ENCODE measurements around the gene NEK11. TPM values are rescaled to one million over a fixed set of nuclear protein-coding genes. Genes with fewer than 3 reads are reported as not detected.
"Not testable (repeated sequence)": the region's sequence is repeated elsewhere in the genome, so short reads cannot be mapped to it uniquely, and the experiment has no call there.

The NEK11 gene
- polyA plus RNA-seq, 4 donors: 19.0 to 24.5 (median 20.4) TPM

GRCh38 chr3:131353016-131353877, 326.6 kb downstream of the NEK11 start:
- no peak for DNase-seq (ENCODE audit: low read depth in 4 of 4, low spot score in 2 of 4)

GRCh38 chr3:131353986-131354385, 327.3 kb downstream of the NEK11 start:
- no peak for DNase-seq (ENCODE audit: low read depth in 4 of 4, low spot score in 2 of 4)

- no peak for DNase-seq (ENCODE audit: low read depth in 4 of 4, low spot score in 2 of 4)
Measured at GRCh38 chr3:131356006-131356595, 329.4 kb downstream of the NEK11 start.

GRCh38 chr3:131357275-131357674, 330.6 kb downstream of the NEK11 start:
- DNase-seq (ENCODE audit: low read depth in 4 of 4, low spot score in 2 of 4): no peak

- no peak for DNase-seq (ENCODE audit: low read depth in 4 of 4, low spot score in 2 of 4)
Measured at GRCh38 chr3:131360191-131360755, 333.6 kb downstream of the NEK11 start.

GRCh38 chr3:131361066-131361463, 334.4 kb downstream of the NEK11 start:
- DNase-seq (ENCODE audit: low read depth in 4 of 4, low spot score in 2 of 4): not testable (repeated sequence)

GRCh38 chr3:131361464-131362421, 335.1 kb downstream of the NEK11 start:
- peak in 2 of 4 donors; percentile 27 to 36 for DNase-seq (ENCODE audit: low read depth in 4 of 4, low spot score in 2 of 4)

- no peak for DNase-seq (ENCODE audit: low read depth in 4 of 4, low spot score in 2 of 4)
Measured at GRCh38 chr3:131363275-131363674, 336.6 kb downstream of the NEK11 start.

GRCh38 chr3:131370935-131371687, 344.4 kb downstream of the NEK11 start:
- no peak for DNase-seq (ENCODE audit: low read depth in 4 of 4, low spot score in 2 of 4)

- DNase-seq (ENCODE audit: low read depth in 4 of 4, low spot score in 2 of 4): no peak
Measured at GRCh38 chr3:131371688-131372066, 345.0 kb downstream of the NEK11 start.

GRCh38 chr3:131374741-131375140, 348.1 kb downstream of the NEK11 start:
- DNase-seq (ENCODE audit: low read depth in 4 of 4, low spot score in 2 of 4): no peak

- DNase-seq (ENCODE audit: low read depth in 4 of 4, low spot score in 2 of 4): not testable (repeated sequence)
Measured at GRCh38 chr3:131380821-131381444, 354.3 kb downstream of the NEK11 start.

- peak; percentile 87 to 97 (median 94) for DNase-seq (ENCODE audit: low read depth in 4 of 4, low spot score in 2 of 4)
Measured at GRCh38 chr3:131381445-131382291, 355.0 kb downstream of the NEK11 start, which contains the start of gene NUDT16. Gene NUDT16 (plus strand): TSS chr3:131381774. CDS start chr3:131381805, 31 bp downstream.

GRCh38 chr3:131386429-131387165, 359.9 kb downstream of the NEK11 start:
- no peak for DNase-seq (ENCODE audit: low read depth in 4 of 4, low spot score in 2 of 4)

- DNase-seq (ENCODE audit: low read depth in 4 of 4, low spot score in 2 of 4): no peak
Measured at GRCh38 chr3:131387796-131388489, 361.3 kb downstream of the NEK11 start.

GRCh38 chr3:131388490-131388799, 361.8 kb downstream of the NEK11 start:
- no peak for DNase-seq (ENCODE audit: low read depth in 4 of 4, low spot score in 2 of 4)

- no peak for DNase-seq (ENCODE audit: low read depth in 4 of 4, low spot score in 2 of 4)
Measured at GRCh38 chr3:131390331-131390730, 363.7 kb downstream of the NEK11 start.

All from left renal cortex interstitium (tissue), 4 donors.